ENCODE results near the gene PSME3IP1. TPM values are rescaled to one million over a fixed set of nuclear protein-coding genes. Genes with fewer than 3 reads are reported as not detected.
"Not testable (repeated sequence)": the region's sequence is repeated elsewhere in the genome, so short reads cannot be mapped to it uniquely, and the experiment has no call there.

The PSME3IP1 gene
- polyA plus RNA-seq, 3 donors = 75.4 to 133 (median 78.6) TPM

DNA sequence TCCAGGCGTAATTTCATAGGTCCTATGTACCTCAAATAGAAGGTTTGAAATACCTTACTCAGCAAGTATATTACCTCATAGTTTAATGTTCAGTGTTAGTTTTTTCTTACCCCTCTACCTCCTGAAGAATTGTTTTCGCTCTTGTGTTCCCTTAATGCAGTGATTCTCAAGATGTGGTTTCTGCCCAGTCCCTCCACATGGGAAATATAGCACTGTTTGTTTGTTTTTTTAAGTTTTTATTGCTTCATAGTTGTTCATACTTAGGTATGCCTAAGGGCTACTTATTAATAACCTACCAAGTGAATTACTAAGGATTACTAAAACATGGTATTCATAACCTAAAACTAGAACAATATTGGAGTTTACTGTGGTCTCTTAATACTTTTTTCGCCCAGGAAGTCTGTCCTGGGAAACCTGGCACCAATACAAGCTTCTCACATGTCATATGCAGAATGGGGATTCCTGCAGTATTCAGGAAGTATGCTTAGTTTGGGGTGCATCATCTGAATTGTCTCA lies 5.3 kb upstream of the PSME3IP1 start:
- Mint-ChIP-seq H3K27me3 (ENCODE audit: low read depth in 3 of 3) (peaks cover 0 to 2% (median 0%) of the 10 kb centered on the region in 3 donors), H3K36me3 (peaks cover 11 to 16% of the 10 kb centered on the region in 2 donors), H3K9me3 (peaks cover 0 to under 1% (median 0%) of the 10 kb centered on the region in 7 donors), H3K4me1 (peaks cover 33% of the 10 kb centered on the region), H3K4me3 (no peak overlapping the region), H3K27ac (no peak overlapping the region)
- Histone ChIP-seq H3K4me1 (ENCODE audit: control insufficient read depth in 1 of 2, insufficient read depth in 2 of 2, low read length in 2 of 2) (peaks cover 15 to 16% of the 10 kb centered on the region in 2 donors), H3K36me3 (replicated peaks in 1 of 2; ENCODE audit: control insufficient read depth in 1 of 2, insufficient read depth in 2 of 2, low read length in 2 of 2) (peaks cover 0 to 2% of the 10 kb centered on the region in 2 donors), H3K9me3 (replicated peaks in 1 of 2; ENCODE audit: control insufficient read depth in 1 of 2, insufficient read depth in 1 of 2, low read length in 2 of 2) (no peaks in the 10 kb centered on the region), H3K27ac (ENCODE audit: low read depth in 1 of 2, low read length in 2 of 2) (no peak overlapping the region), H3K9ac (ENCODE audit: insufficient read depth, low read length, poor library complexity, severe bottlenecking) (no peak overlapping the region), H3K4me2 (replicated peaks; ENCODE audit: extremely low read depth, low read length, poor library complexity, severe bottlenecking) (no peak overlapping the region), H3K27me3 (ENCODE audit: control insufficient read depth in 2 of 2, insufficient read depth in 2 of 2, low read length in 2 of 2) (no peaks in the 10 kb centered on the region), H2AFZ (ENCODE audit: insufficient read depth, low read depth, low read length, poor library complexity, severe bottlenecking) (no peak overlapping the region), H3K4me3 (replicated peaks in 1 of 3; ENCODE audit: low read depth in 2 of 3, low read length in 3 of 3) (no peak overlapping the region), H3K79me2 (ENCODE audit: insufficient read depth, low read length) (peaks cover 97% of the 10 kb centered on the region), H4K20me1 (ENCODE audit: insufficient read depth, low read length) (peaks cover 52% of the 10 kb centered on the region)
- intact Hi-C loops (cut with micrococcal nuclease) = no loop called here
- no CpG with 5 or more reads among the region's 3 CpGs for WGBS (ENCODE audit: insufficient coverage)
- no peak for TF ChIP-seq CTCF (IDR thresholded peaks at IDR 0.05)
- no peak for DNase-seq

DNA sequence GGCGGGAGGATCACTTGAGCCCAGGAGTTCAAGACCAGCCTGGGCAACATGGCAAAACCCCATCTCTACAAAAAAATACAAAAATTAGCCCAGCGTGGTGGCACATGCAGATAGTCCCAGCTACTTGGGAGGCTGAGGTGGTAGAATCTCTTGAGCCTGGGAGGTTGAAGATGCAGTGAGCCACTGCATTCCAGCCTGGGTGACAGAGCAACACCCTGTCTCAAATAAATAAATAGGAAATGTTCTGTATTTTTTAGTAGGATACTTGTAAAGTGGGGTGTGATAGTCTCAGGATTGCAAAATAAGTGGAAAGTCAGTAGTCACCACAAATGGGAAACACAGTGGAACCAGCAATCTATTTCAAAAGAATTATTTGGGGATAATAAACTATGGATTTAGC lies 4.3 kb upstream of the PSME3IP1 start:
- intact Hi-C loops (cut with micrococcal nuclease) = no loop called here
- no CpG with 5 or more reads among the region's 2 CpGs for WGBS (ENCODE audit: insufficient coverage)
- Histone ChIP-seq H3K4me2 (replicated peaks; ENCODE audit: extremely low read depth, low read length, poor library complexity, severe bottlenecking) (no peak overlapping the region), H2AFZ (ENCODE audit: insufficient read depth, low read depth, low read length, poor library complexity, severe bottlenecking) (no peak overlapping the region), H3K36me3 (replicated peaks in 1 of 2; ENCODE audit: control insufficient read depth in 1 of 2, insufficient read depth in 2 of 2, low read length in 2 of 2) (no peaks in the 10 kb centered on the region), H3K9ac (ENCODE audit: insufficient read depth, low read length, poor library complexity, severe bottlenecking) (no peak overlapping the region), H3K9me3 (replicated peaks in 1 of 2; ENCODE audit: control insufficient read depth in 1 of 2, insufficient read depth in 1 of 2, low read length in 2 of 2) (no peaks in the 10 kb centered on the region), H3K4me1 (ENCODE audit: control insufficient read depth in 1 of 2, insufficient read depth in 2 of 2, low read length in 2 of 2) (peaks cover 19 to 20% of the 10 kb centered on the region in 2 donors), H3K79me2 (ENCODE audit: insufficient read depth, low read length) (peaks cover 98% of the 10 kb centered on the region), H3K27me3 (ENCODE audit: control insufficient read depth in 2 of 2, insufficient read depth in 2 of 2, low read length in 2 of 2) (no peaks in the 10 kb centered on the region), H3K4me3 (replicated peaks in 1 of 3; ENCODE audit: low read depth in 2 of 3, low read length in 3 of 3) (no peak overlapping the region), H4K20me1 (ENCODE audit: insufficient read depth, low read length) (peaks cover 44% of the 10 kb centered on the region), H3K27ac (ENCODE audit: low read depth in 1 of 2, low read length in 2 of 2) (no peak overlapping the region)
- Mint-ChIP-seq H3K4me1 (peaks cover 35% of the 10 kb centered on the region), H3K27ac (peak overlapping the region in 2 of 7 donors; percentile 30 to 42), H3K9me3 (no peaks in the 10 kb centered on the region), H3K4me3 (no peak overlapping the region), H3K36me3 (peaks cover 10 to 13% of the 10 kb centered on the region in 2 donors), H3K27me3 (ENCODE audit: low read depth in 3 of 3) (peaks cover 0 to 2% (median 0%) of the 10 kb centered on the region in 3 donors)
- no peak for TF ChIP-seq CTCF (IDR thresholded peaks at IDR 0.05)
- no peak for DNase-seq

DNA sequence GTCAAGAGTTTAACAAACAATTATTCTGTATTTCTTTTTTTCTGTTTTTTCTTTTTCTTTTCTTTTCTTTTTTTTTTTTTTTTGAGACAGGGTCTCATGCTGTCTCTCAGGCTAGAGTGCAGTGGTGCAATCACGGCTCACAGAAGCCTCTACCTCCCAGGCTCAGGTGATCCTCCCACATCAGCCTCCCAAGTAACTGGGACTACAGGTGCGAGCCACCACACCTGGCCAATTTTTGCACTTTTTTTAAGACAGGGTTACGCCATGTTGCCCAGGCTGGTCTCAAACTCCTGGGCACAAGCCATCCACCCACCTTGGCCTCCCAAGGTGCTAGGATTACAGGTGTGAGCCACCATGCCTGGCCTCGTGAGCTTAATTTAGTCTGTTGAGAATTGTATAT lies 3.7 kb upstream of the PSME3IP1 start:
- not testable (repeated sequence) for H3K4me3 Mint-ChIP-seq; H3K27me3 Mint-ChIP-seq (ENCODE audit: low read depth in 3 of 3); H3K9me3 ChIP-seq (replicated peaks in 1 of 2; ENCODE audit: control insufficient read depth in 1 of 2, insufficient read depth in 1 of 2, low read length in 2 of 2); H3K4me3 ChIP-seq (replicated peaks in 1 of 3; ENCODE audit: low read depth in 2 of 3, low read length in 3 of 3); H3K36me3 Mint-ChIP-seq; H3K36me3 ChIP-seq (replicated peaks in 1 of 2; ENCODE audit: control insufficient read depth in 1 of 2, insufficient read depth in 2 of 2, low read length in 2 of 2); H2AFZ ChIP-seq (ENCODE audit: insufficient read depth, low read depth, low read length, poor library complexity, severe bottlenecking); H3K9ac ChIP-seq (ENCODE audit: insufficient read depth, low read length, poor library complexity, severe bottlenecking); H3K27me3 ChIP-seq (ENCODE audit: control insufficient read depth in 2 of 2, insufficient read depth in 2 of 2, low read length in 2 of 2); H3K27ac Mint-ChIP-seq; H3K4me2 ChIP-seq (replicated peaks; ENCODE audit: extremely low read depth, low read length, poor library complexity, severe bottlenecking); DNase-seq; H3K9me3 Mint-ChIP-seq; H3K27ac ChIP-seq (ENCODE audit: low read depth in 1 of 2, low read length in 2 of 2)
- peaks cover 41% of the 10 kb centered on the region for H3K4me1 Mint-ChIP-seq
- Histone ChIP-seq H3K4me1 (ENCODE audit: control insufficient read depth in 1 of 2, insufficient read depth in 2 of 2, low read length in 2 of 2) (peaks cover 25 to 26% of the 10 kb centered on the region in 2 donors), H4K20me1 (ENCODE audit: insufficient read depth, low read length) (peaks cover 38% of the 10 kb centered on the region), H3K79me2 (ENCODE audit: insufficient read depth, low read length) (peaks cover 98% of the 10 kb centered on the region)
- 94% methylated on average over 3 of the region's 4 CpGs for WGBS (ENCODE audit: insufficient coverage)
- intact Hi-C loops (cut with micrococcal nuclease) = loop anchor here (5.0 to 10.0 kb wide), 5 partner anchors 55 to 585 kb away; partner anchors contain the start of genes ARL2BP (in 2 of the 2), CIAPIN1 (in 1 of the 2), COQ9 (in 1 of the 2) and HERPUD1 (in 1 of the 2)

Data from CD14-positive monocyte (primary cell).